HL-60/S4 treated with retinoic acid at 250 ng/mL for 4 days and 3 days (cell line): ENCODE results near the gene MYT1.

Experiments
- in situ Hi-C: fragments of 300-500 bp; cut with MboI; formaldehyde crosslinking; loops from 2 replicates; pipeline ENCODE4 v1.7.0; 2022; ENCODE audit warnings: low sequenced_read_pairs

MYT1 gene

DNA sequence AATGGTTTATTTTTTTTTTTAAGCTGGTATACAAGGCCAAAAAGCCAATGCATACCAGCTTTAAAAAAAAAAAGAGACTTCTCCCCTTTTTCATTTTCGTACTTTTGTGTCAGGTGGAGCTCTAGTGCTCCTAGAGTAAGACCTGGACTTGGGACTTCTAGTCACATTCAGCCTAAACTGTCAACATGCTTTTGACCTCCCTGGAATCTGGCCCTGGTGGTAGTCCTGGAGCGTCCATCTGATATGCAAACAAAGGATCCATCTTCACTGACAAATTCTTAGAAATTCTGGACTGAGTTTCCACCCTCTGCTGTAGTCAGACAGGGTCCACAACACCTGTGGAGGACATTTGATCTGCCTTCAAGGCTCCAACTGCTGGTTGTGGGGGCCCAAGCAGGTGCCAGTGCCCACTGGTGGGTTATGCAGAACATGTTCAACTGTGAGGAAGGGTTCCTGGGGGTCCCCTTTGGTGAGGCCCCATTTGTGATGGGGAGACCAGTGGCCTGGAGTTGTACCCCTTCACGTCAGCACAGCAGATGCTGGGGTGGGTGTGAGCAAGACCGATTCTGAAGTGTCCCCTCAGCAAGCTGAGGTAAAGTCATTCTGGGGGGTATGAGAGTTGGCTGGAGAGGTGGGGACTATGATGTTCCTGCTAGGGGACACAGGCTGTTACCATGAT is 78.7 kb downstream of the MYT1 start:
- in situ Hi-C loops, result no loop called here

- in situ Hi-C loops, result no loop called here
Observed at GRCh38 chr20:64244281-64244805, 80.1 kb downstream of the MYT1 start.

GRCh38 chr20:64244870-64245603 is 80.8 kb downstream of the MYT1 start:
- in situ Hi-C loops, result no loop called here

- in situ Hi-C loops, result no loop called here
Observed at GRCh38 chr20:64245746-64246595, 81.7 kb downstream of the MYT1 start.

GRCh38 chr20:64246616-64247306 is 82.5 kb downstream of the MYT1 start:
- in situ Hi-C loops, result no loop called here

GRCh38 chr20:64247307-64247618 is 83.0 kb downstream of the MYT1 start:
- in situ Hi-C loops, result no loop called here

- in situ Hi-C loops, result no loop called here
Observed at GRCh38 chr20:64247970-64248841, 84.0 kb downstream of the MYT1 start.

DNA sequence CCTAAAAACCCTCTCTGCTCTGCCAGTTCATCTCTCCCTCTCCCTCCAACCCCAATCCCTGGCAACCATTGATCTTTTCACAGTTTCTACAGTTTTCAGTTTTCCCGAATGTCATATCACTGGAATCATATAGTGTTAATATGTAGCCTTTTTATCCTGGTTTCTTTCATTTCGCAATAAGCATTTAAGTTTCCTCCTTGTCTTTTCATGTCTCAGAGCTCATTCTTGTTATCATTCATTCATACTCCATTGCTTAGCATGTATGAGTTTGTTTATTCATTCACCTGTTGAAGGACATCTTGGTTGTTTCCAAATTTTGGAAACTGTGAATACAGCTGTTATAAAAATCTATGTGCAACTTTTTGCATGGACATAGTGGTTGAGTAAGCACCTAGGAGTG is 85.8 kb downstream of the MYT1 start:
- in situ Hi-C loops, result no loop called here

GRCh38 chr20:64253000-64253383 is 88.7 kb downstream of the MYT1 start:
- in situ Hi-C loops, result no loop called here

DNA sequence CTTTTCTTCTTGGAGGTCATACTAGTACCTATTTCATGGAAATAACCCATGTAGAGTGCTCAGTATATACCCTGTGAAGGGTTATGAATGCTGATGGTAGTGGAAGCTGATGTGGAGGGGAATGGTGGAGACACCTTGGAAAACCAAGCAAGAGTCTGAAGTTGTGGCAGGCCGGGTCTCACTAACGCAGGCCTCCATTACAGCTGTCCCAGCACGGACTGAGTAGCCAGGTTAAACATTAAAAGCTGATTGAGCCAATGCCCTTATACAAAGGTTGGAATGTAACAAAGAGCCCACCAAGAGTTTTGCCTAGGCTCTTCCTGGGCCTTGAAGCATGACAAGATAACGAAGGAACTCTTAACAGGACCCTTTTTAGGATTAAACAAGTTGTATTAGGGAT is 89.2 kb downstream of the MYT1 start:
- in situ Hi-C loops, result no loop called here

GRCh38 chr20:64254156-64254555 is 89.9 kb downstream of the MYT1 start:
- in situ Hi-C loops, result no loop called here

- in situ Hi-C loops, result no loop called here
Observed at GRCh38 chr20:64254571-64255360, 90.5 kb downstream of the MYT1 start.

DNA sequence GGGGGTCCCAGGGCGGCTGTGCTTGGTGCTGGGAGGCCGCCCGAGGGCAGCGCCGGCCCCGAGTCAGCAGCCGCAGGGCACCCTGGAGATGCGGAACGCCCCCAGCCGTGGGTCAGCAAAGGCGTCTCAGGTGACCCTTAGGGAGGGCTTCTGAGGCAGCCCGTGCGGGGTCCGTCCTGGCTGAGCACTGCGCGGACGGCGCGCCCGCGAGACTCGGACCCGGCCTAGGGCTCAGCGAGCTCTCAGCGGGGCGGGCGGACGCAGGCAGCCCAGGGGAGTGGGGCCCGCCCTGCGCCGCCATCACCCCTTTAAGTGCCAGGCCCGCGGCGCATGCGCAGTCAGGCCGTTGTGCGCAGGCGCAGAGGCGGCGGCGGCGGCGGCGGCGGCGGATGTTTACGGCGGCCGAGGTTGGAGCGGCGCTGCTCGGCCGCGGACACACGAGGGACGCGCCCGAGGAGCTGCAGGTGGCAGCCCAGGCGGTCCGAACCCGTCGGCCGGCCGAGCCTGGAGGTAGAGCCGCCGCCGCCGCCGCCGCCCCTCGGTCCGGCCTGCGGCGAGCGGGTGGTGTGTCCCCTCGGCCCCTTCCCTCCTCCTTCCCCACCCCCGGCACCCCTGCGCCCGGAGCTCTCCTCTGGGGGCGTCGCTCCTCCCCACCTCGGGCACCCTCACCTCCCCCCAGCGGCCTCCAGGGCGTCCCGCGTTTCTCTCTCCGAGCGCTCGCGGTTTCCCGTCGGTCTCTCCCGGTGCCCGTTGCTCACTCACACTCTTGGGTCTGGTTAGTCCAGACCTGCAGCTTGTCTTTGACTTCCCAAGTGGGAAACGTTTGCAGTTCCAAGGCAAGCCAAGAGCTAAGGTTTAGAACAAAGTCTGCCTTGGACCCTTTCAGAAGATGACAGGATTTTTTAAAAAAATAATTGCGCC is 91.4 kb downstream of the MYT1 start, which contains the start of gene PCMTD2:
Gene PCMTD2, plus strand, starts transcription at position 388 of the 921 bp plus-strand sequence. CDS start 4,218 bp downstream, outside the sequence.
- in situ Hi-C loops, result no loop called here

DNA sequence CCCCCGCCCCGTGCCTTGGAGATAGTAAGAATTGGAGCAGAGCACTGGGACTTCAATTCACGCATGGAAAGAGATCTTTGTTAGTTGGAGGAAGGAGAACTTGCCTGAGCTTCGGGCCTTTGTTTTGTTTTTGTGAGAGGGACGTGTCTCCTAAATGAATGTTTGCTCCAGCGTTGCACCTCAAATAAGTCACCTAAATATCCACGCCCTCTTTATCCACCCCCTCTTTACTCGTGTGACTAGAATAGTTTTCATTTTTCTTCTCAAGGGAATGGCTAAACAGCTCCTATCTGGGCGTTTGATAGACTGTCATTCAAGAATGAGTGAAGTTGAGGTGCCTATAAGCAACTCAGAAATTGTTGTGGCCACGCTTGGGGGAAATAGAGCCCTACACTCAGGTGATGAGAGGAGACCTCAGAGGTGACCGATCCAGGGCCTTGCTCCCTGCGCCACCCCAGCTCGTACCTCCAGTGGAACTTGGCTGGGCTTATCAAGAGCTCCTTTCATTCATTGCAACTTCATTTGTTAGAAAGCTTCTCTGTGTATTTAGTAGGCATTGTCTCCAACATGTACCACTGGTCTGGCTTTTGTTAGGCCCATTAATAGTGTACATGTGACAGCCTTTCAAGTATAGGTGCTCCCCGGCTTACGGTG is 92.2 kb downstream of the MYT1 start:
- in situ Hi-C loops, result no loop called here

GRCh38 chr20:64257107-64257757 is 93.0 kb downstream of the MYT1 start:
- in situ Hi-C loops, result no loop called here

DNA sequence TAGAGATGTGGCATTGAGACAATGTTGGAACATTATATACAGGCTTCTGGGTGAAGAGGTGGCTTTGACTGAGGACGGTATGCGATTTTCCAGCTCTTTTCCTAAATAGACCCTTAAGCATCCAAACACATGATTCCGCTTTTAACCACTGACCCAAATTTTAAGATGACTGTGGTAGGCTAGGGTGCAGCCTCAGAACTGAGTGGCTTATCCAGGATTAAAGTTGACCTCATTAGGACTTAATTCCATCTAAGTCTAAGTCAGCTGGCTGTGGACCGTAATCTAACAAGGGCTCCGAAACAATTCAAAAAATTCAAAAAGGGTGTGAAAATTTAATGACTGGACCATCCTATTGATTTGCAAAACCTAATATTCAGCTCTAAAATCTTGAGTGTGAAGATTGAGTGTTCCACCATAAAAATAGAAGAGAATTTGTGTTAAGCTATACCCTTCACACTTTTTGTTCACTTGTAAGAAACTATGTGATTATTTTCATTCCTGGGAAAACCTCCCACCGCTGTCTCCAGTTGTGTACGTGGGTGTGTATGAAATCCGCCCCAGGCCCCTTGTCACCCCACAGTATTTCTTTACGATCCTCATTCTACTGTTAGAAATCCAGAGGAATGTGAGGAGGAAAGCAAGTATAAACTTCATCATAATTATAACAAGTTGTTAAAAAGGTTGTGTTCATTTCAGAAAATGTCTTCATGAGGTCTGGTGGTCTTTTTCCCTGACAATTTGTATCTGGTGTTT is 94.0 kb downstream of the MYT1 start:
- in situ Hi-C loops, result no loop called here
